ENCODE results near the gene STXBP2.

The STXBP2 gene

DNA sequence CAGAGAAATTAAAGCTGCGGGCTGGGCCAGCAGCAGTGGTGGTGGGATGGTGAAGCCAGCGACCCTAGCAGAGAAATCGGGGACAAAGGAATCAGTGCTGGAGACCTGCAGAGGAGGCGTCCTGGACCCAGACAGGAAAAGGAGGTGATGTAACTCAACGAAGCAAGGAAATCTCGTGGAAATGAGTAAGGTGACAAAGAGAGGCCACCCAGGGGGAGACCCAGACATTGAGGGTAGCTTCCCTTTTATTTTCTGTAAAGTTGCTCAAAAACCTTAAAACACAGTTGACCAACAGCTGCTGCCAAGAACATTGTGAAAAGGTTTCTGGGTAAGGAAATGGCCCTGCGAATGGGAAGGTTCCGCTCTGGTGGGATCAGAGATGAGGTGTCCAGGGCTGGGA, 18.7 kb downstream of the STXBP2 start:
- no peak for DNase-seq

DNA sequence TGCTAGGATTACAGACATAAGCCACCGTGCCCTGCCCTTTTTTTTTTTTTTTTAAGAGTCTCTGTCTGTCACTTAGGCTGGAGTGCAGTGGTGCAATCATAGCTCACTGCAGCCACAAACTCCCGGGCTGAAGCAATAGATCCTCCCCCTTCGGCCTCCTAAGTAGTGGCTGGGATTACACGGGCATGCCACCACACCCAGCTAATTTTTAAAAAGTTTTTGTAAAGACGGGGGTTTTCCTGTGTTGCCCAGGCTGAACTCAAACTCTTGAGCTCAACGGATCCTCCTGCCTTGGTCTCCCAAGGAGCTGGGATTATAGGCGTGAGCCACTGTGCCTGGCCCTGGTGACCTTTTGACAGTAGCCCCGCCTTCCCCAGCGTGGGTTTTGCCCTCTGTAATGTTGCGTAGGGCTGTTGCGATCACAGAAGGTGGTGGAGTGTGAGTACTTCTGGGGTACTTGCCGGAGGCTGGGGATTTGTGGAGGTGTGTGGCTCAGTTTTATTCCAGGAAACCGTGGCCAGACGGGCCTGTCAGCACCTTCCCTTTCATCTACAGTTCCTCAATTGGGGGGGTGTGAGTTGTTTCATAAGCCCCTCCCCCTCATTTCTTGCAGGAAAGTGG, 20.3 kb downstream of the STXBP2 start:
- peak in 1 of 5 experiments; percentile 28 for DNase-seq

DNA sequence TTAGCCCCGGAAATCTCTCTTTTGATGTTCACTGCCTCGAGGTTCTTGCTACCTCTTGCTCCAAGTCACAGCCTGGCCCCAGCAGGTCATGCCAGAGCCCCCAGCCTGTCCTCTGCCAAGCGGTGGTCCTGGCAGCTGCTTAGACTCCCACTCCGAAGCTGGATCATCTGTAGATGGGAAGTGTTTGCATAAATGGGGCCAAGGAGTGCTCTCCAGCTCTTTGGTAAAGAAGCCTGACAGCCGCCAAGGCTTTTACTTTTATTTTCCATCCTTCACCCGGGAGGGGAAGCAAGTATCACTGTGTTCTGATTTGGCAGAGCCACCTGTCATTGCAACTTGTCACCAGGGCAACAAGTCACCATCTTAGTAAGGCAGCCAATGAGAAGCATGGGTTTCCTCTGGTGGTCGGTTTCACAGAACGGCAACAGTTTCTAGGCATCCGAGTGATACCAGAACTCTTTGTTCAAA, 21.3 kb downstream of the STXBP2 start:
- peak in 2 of 5 experiments; percentile 21 to 81 for DNase-seq

DNA sequence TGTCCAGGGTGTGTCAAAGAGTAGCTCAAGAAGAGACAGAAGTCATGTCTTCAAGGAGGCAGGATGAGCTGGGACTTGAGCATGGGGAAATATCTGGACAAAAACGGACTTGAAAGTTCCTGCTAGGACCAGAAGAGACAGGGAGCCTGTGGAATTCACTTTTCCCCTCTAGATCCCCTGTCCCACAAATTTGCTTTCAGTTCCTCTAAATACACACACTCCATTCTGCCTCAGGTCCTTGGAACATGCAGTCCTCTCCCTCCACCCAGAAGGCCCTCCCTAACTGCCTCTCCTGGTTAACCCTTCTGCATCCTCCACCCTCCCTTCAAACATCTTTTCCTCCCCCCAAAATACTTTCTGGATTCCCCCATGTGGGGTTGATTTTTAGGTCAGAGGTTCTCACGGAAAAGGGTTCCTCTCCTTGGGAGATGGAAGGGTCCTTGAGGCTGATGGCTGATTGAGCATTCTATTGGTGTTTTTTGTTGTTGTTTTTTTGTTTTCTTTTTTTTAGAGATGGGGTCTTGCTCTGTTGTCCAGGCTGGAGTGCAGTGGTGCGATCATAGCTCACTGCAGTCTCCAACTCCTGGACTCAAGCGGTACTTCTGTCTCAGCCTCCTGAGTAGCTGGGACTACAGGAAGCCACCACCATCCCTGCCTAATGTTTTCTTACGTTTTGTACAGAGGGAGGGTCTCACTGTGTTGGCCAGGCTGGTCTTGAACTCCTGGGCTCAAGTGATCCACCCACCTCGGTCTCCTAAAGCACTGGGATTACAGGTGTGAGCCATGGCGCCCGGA, 25.0 kb downstream of the STXBP2 start:
- DNase-seq: no peak

DNA sequence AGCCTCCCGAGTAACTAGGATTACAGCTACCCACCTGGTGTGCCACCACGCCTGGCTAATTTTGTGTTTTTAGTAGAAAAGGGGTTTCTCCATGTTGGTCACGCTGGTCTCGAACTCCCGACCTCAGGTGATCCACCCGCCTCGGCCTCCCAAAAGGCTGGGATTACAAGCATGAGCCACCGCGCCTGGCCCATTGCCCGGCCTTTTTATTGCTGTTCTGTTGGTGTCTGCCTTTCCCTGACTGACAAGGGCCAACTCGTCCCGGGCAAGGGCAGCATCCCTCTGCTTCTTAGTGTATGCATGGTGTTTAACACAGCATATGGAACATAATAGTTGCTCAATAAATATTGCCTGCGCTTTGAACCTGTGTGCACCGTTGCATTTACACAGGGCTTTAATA, 25.7 kb downstream of the STXBP2 start:
- DNase-seq: no peak

DNA sequence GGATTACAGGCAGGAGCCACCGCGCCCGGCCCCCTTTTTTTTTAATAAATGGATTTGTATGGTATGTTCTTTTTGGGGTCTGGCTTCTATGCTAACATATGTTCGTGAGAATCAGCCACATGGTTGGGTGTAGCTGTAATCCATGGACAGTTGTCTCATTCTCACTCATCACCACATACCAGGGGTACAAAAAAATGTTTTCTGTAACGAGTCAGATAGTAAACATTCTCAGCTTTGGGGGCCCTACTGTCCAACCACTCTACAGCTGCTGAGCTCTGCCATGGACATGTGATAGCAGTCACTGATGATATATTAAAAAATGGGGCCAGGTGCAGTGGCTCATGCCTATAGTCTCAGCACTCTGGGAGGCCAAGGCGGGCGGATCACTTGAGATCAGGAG, 26.8 kb downstream of the STXBP2 start:
- DNase-seq: no peak

DNA sequence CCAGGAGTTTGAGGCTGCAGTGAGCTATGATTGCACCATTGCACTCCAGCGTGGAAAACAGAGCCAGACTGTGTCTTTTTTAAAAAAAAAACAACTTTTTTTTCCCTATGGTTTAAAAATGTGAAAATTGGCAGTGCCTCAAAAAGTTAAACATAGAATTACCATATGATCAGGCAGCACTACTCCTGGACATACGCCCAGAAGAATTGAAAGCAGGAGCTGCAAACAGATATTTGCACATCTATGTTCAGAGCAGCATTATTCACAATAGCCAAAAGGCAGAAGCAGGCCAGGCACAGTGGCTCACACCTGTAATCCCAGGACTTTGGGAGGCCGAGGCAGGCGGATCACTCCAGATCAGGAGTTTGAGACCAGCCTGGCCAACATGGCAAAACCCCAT, 28.2 kb downstream of the STXBP2 start:
- DNase-seq: no peak

DNA sequence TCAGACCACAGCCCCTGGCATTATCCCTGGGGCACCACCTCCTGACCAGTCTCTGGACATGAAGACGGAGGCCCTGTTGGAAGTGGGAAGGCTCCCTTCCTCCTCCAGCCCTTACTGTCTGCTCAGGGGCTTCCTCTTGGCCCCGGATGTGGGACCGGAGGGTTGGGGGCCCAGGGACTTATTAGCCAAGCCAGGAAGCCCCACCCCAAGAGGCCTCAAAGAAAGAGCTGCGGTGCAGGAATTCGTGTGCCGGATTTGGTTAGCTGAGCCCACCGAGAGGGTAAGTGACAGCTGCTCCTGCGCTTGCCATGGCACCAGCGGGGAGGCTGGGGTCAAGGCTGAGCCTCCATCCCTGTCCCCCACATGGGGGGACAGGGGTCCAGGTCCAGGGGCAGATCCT, 31.9 kb downstream of the STXBP2 start, which contains the start of gene RETN:
Gene RETN, plus strand, starts transcription at position 208 of the 400 bp plus-strand sequence. CDS start 278 bp downstream, outside the sequence.
- DNase-seq: no peak

DNA sequence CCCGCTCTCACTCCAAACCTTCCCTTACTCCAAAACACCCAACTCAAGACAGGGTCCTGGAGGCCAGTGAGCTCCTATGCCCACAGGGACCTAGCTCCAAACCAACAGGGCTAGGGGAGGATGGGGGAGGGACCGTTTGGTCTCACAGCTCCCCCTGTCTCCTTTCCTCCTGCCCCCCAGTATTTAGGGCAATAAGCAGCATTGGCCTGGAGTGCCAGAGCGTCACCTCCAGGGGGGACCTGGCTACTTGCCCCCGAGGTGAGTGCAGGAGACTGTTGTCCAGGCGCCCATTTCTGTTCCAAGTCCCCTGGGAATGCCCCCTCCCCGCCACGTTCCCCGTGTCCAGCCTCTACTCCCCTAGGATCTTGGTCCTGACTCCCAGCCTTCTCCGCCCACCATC, 32.7 kb downstream of the STXBP2 start:
- no peak for DNase-seq

DNA sequence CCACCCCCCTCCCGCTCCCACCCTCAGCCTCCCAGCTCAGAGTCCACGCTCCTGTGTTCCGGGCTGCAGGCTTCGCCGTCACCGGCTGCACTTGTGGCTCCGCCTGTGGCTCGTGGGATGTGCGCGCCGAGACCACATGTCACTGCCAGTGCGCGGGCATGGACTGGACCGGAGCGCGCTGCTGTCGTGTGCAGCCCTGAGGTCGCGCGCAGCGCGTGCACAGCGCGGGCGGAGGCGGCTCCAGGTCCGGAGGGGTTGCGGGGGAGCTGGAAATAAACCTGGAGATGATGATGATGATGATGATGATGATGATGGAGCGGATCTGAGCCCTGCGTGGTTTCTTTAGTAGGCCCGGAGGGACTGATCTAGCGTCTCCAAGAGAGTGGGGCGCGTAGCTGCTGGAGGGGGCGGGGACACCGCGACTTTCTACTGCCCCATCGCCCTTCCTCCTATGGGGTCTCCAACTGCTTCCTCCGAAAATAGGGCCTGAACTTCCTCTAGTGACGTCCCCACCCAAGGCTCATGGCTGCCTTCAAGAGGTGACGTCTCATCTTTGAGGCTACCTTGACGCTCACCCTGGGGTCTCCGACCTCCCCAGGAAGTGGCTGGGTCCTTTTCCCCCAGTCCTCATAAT, 33.4 kb downstream of the STXBP2 start:
- peak in 1 of 5 experiments; percentile 63 for DNase-seq

DNA sequence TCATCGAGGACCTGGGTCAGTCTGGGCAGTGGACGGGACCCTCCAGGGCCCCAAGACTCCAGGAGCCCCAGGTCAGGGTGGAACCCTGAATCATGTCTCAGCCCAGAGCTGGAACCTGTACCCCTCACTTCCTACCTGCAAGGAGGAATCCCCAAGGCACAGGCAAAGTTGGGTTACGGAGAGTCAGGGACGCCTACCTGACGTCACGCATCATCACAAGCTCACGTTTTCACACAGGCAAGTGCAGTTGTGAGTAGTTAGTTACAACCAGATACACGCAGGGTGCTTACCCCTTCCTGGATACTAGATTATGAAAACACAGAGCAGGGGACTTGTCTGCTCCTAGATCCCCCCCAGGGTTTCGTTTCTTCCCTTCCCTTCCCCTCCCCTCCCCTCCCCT, 33.9 kb downstream of the STXBP2 start:
- no peak for DNase-seq

DNA sequence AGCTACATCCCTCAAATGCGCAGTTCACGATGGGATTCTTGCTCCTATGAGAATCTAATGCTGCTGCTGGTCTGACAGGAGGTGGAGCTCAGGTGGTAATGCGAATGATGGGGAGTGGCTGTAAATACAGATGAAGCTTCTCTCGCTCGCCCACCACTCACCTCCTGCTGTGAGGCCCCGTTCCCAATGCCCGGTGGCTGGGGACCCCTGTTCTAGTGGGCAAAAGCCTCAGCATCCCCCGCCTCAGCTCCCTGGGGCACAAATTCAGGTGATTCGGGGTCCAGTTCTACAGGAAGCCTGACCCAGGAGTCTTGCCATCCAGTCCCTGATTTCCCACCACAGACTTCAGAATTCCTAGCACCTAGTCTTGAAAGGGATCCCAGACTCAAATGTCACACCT, 35.6 kb downstream of the STXBP2 start:
- DNase-seq: no peak

DNA sequence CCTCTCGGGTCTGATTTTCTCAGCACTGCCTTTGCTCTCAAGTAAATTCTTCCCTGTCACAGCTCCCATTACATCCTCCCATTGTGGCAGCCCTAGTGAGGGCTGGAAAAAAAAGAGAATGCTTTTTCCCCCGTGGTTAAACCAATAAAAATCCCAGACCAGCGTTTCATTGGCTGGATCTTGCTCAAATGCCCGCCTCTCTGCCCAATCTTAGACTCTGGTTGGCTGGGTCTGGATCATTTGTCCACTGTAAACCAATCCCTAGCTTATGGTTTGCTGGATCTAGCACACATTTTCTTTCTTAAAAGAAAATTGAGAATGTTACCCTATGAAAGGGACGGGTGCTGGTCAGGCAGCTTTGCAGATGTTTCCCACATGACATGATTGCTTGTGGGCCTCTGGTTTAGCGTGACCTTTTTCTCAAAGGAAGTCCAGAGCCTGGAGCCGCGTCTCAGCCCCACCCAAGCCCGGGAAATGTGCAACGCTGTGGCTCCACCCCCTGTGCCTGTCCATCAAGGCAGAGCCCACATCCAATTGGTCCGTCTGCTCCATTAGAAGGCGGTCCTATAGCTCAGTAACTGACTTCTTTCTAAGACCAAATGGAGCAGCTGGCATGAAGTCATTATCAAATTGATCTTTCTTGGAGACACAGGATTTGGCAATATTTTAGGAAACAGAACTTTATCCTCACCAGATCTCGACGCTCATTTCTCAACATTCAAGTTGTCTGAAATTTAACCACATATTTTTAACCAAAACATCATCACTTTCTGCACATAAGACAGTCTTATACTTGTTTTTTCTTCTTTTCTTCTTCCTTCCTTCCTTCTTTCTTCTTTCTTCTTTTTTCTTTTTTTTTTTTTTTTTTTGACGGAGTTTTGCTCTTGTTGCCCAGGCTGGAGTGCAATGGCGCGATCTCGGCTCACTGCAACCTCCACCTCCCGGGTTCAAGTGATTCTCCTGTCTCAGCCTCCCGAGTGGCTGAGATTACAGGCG, 37.4 kb downstream of the STXBP2 start:
- peak in 1 of 5 experiments; percentile 50 for DNase-seq

DNA sequence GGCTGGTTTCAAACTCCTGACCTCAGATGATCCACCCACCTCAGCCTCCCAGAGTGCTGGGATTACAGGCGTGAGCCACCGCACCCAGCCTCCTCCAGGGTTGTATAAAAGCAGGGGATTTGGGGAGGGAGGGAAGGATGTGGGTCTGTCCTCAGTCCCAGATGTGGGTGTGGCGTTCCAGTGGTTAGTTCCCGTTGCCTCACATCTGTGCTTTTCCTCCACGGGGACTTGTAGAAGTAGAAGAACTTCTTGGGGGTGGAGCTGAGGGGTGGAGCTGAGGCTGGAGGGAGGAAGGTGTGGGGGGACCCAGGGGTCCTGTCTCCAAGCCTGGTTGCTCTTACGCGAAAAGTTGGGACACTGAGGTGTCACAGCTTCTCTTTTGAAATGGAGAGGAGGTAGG, 39.5 kb downstream of the STXBP2 start:
- no peak for DNase-seq

DNA sequence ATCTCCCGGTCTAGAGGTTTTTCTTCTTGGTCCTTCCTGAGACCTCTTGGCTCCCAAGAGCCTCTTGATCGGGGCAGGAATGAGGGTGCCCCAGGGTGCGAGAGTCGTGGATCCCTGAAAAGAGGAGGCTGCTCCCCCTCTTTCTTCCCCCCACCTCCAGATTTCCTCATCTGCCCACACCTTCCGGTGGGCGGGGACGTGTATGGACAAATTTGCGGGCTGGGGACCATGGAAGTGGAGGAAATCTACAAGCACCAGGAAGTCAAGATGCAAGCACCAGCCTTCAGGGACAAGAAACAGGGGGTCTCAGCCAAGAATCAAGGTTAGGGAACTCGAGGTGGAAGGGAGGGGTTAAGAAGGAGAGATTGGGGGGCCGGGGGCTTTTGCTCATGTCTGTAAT, 39.9 kb downstream of the STXBP2 start, which contains the start of gene MCEMP1:
Gene MCEMP1, plus strand, starts transcription at position 237 of the 400 bp plus-strand sequence. Its CDS starts 31 bp downstream, at position 268.
- DNase-seq: no peak

DNA sequence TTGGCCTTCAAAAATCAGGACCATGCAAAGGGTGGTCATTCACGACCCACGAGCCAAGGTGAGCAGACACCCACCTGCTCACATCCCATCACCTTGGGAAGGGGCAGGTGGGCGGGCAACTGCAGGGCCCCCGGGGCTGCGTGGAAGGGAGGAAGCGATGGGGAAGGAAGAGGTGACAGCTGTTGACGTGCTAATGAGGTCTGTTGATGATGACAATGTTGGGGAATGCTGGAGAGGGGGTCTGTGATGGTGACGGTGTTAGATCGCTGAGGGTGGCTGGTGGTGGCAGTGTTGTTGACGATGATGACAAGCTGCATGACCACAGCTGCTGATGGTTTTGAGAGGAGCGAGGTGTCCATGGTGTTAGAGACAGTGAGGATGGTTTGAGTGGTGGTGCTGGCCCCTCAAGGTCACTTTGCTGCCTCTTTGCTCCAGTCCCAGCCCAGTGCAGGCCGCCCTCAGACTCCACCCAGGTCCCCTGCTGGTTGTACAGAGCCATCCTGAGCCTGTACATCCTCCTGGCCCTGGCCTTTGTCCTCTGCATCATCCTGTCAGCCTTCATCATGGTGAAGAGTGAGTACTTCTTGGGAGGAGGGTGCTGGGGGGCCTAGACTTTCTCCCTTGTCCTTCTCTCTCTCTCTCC, 40.9 kb downstream of the STXBP2 start:
- DNase-seq: no peak

DNA sequence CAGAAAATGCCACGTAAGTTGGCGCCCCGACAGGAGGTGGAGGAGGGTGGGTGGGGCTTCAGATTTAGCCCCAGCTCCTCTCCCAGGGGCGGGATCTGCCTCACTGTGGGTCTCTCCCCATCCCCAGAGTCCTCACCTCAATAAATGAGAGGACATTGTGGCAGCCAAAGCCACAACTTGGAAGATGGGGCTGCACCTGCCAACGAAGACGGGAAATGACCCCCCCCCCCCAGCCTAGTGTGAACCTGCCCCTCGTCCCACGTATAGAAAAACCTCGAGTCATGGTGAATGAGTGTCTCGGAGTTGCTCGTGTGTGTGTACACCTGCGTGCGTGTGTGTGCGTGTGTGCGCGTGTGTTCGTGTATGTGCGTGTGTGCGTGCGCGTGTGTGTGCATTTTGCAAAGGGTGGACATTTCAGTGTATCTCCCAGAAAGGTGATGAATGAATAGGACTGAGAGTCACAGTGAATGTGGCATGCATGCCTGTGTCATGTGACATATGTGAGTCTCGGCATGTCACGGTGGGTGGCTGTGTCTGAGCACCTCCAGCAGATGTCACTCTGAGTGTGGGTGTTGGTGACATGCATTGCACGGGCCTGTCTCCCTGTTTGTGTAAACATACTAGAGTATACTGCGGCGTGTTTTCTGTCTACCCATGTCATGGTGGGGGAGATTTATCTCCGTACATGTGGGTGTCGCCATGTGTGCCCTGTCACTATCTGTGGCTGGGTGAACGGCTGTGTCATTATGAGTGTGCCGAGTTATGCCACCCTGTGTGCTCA, 42.3 kb downstream of the STXBP2 start:
- peak; percentile 26 to 87 (median 54) for DNase-seq

DNA sequence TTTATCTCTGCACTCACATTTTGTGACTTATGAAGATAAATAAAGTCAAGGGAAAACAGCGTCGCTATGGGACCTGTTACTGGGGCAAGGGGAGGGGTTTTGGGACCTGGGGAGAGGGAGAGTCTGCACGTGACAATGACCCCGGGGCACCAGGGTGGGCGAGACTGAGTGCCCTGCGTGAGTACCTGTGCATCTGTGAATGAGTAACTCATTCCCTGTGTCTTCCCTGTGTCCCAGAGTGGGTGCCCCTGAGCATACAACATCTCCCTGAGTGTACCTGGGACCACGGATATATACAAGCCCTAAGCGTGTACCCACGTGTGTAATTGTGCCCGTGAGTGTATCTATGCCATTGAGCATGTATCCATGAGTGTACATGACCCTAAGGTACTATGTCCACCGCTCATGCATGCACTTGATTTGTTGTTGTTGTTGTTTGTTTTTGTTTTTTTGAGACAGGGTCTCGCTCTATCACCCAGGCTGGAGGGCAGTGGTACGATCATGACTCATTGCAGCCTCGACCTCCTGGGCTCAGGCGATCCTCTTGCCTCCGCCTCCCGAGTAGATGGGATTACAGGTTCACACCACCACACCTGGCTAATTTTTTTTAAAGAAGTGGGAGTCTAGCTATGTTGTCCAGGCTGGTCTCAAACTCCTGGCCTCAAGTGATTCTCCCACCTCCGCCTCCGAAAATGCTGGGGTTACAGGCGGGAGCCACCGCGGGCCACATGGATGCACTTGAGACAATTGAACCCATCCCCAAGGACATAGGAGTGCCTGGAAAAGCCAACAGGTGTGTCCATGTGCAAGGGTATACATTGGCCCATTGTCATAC, 43.1 kb downstream of the STXBP2 start:
- DNase-seq: no peak

DNA sequence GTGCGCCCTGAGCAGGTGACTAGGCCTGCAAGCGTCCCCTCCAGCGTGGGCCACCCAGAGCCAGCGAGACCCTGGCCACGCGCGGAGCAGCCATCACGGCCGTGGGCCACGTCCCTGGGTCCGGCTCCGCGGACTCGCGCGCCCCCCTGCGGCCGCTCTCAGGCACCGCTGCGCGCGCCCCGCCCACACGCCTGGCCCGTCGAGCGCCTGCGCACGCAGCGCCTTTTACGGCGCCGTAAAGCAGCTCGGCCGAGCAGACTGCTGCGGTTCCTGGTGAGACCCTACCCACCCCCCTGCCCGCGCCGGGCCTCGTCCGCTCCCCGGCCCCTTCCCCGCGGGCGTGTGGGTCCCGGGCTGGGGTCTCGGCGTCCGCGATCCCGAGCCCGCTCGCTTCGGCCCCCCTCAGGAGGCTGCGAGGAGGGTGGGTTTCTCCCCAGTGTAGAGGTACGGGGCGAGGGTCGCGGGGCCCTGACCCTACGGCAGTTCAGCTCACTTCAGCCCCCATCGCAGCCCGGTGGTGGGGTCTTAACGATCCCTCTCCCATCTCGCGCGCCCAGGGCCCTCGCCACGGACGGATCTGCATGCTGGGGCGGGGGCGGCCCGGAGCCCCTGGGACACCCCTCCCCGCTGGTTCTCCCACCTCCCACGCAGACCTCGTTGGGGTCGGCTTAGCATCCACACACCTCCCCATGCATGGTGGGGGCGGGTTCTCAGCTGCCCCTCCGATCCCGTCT, 43.9 kb downstream of the STXBP2 start, which contains the start of gene TRAPPC5:
Gene TRAPPC5, plus strand, starts transcription at position 228 of the 734 bp plus-strand sequence. CDS start 1,421 bp downstream, outside the sequence.
- peak; percentile 75 to 89 (median 77) for DNase-seq
